ENCODE data around the gene ITIH2.

DNA sequence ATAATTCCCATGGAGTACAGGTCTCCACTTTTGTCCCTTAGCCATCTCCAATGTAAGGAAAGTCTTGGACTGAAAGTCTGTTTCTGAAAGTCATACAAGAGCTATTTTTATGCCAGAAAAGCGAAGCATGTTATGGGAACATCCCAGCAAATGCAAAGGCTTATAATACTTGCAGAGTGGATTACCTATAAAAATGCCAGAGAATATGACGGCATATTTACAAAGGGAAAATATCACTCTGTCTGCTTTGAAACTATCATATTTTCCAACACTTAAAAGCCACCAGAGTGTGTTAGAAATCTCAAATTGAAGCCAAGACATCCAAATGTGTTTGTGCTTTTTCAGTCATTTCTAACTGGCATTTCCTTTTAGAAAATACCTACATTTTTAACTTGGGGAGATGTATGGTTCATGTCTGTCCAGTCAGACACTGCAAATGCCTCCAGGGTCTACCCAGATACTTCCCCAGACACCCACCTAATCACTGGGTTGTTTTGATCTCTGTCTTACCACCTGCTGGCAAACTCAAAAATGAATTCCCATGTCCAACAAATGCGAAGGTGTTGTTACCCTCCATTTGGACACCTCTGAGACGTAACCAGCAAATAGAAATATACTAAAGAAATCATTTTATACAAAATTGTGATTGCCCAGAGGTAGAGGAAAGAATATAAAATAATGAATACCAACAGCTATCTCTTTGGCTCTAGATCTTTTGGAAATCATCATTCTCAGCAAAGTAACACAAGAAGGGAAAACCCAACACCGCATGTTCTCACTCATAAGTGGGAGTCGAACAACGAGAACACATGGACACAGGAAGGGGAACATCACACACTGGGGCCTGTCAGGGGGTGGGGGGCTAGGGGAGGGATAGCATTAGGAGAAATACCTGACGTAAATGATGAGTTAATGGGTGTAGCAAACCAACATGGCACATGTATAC, 1.2 kb downstream of the ITIH2 start:
- TF ChIP-seq, protein P1, sequence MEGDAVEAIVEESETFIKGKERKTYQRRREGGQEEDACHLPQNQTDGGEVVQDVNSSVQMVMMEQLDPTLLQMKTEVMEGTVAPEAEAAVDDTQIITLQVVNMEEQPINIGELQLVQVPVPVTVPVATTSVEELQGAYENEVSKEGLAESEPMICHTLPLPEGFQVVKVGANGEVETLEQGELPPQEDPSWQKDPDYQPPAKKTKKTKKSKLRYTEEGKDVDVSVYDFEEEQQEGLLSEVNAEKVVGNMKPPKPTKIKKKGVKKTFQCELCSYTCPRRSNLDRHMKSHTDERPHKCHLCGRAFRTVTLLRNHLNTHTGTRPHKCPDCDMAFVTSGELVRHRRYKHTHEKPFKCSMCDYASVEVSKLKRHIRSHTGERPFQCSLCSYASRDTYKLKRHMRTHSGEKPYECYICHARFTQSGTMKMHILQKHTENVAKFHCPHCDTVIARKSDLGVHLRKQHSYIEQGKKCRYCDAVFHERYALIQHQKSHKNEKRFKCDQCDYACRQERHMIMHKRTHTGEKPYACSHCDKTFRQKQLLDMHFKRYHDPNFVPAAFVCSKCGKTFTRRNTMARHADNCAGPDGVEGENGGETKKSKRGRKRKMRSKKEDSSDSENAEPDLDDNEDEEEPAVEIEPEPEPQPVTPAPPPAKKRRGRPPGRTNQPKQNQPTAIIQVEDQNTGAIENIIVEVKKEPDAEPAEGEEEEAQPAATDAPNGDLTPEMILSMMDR (IDR thresholded peaks at IDR 0.05; ENCODE audit: poor library complexity): no peak
- TF ChIP-seq EZH2 (IDR thresholded peaks at IDR 0.05; ENCODE audit: borderline replicate concordance): no peak
- TF ChIP-seq EZH2phosphoT487 (IDR thresholded peaks at IDR 0.05; ENCODE audit: low read depth, severe bottlenecking, unreplicated experiment): no peak

Measured in hepatocyte (in vitro differentiated cells).